GM23338 (cell line): ENCODE results near the gene ADGRB2. TPM values are rescaled to one million over a fixed set of nuclear protein-coding genes. Genes with fewer than 3 reads are reported as not detected.

Source experiments
- ATAC-seq: fragments of 200-7000 bp; cut with Tn5 transposase; 3 replicates; pipeline ENCODE4 v1.9.1; 2020
- DNase-seq: peaks from one replicate; pipeline ENCODE4 v3.0.0-alpha.2; 2015; ENCODE audit warnings: low spot score
- H2AFZ ChIP-seq: fragments of 200-600 bp; sonication (generic); 2 replicates; pipeline ENCODE4 v1.8.0; 2016; ENCODE audit warnings: antibody characterized with exemption, mild to moderate bottlenecking, moderate library complexity
- H3F3A ChIP-seq: fragments of 200-600 bp; sonication (generic); replicated peaks from 2 replicates; pipeline ENCODE4 v1.8.0; 2017; ENCODE audit warnings: antibody characterized with exemption, mixed run types, low read depth
- H3K27ac ChIP-seq: fragments of 200-600 bp; sonication (generic); 2 replicates; pipeline ENCODE4 v1.6.1; 2016; ENCODE audit warnings: low read depth
- H3K27me3 ChIP-seq: fragments of 200-600 bp; sonication (generic); 2 replicates; pipeline ENCODE4 v1.8.0; 2016; ENCODE audit warnings: mild to moderate bottlenecking, mixed run types, moderate library complexity; ENCODE audit not compliant: insufficient read depth
- H3K36me3 ChIP-seq: fragments of 200-600 bp; sonication (generic); 2 replicates; pipeline ENCODE4 v1.8.0; 2016; ENCODE audit warnings: mild to moderate bottlenecking; ENCODE audit not compliant: insufficient read depth
- H3K4me1 ChIP-seq: fragments of 200-600 bp; sonication (generic); 2 replicates; pipeline ENCODE4 v1.8.0; 2016; ENCODE audit warnings: mild to moderate bottlenecking, moderate library complexity; ENCODE audit not compliant: insufficient read depth
- H3K4me2 ChIP-seq: fragments of 200-600 bp; sonication (generic); 2 replicates; pipeline ENCODE4 v1.7.1; 2017; ENCODE audit warnings: mixed run types
- H3K4me3 ChIP-seq: fragments of 200-600 bp; sonication (generic); 2 replicates; pipeline ENCODE4 v1.6.1; 2016; ENCODE audit warnings: mixed run types
- H3K79me2 ChIP-seq: fragments of 200-600 bp; sonication (generic); replicated peaks from 2 replicates; pipeline ENCODE4 v1.8.0; 2017; ENCODE audit warnings: mild to moderate bottlenecking; ENCODE audit not compliant: insufficient read depth
- H3K9me2 ChIP-seq: fragments of 200-600 bp; sonication (generic); 2 replicates; pipeline ENCODE4 v1.8.0; 2017; ENCODE audit not compliant: insufficient read depth
- H4K20me1 ChIP-seq: fragments of 200-600 bp; sonication (generic); replicated peaks from 2 replicates; pipeline ENCODE4 v1.8.0; 2017; ENCODE audit warnings: mild to moderate bottlenecking; ENCODE audit not compliant: insufficient read depth
- H3K27ac Mint-ChIP-seq: 2 replicates; pipeline ENCODE4 v1.8.0; 2020; ENCODE audit warnings: inconsistent platforms, mild to moderate bottlenecking, moderate library complexity, mixed read lengths
- H3K27me3 Mint-ChIP-seq: 3 replicates; pipeline ENCODE4 v1.8.0; 2022; ENCODE audit warnings: low read depth, mild to moderate bottlenecking, moderate library complexity, mixed read lengths, inconsistent platforms; ENCODE audit not compliant: insufficient read depth, poor library complexity
- H3K36me3 Mint-ChIP-seq: 3 replicates; pipeline ENCODE4 v1.8.0; 2021; ENCODE audit warnings: low read depth, mild to moderate bottlenecking, inconsistent platforms, moderate library complexity, mixed read lengths
- H3K4me1 Mint-ChIP-seq: 3 replicates; pipeline ENCODE4 v1.8.0; 2020; ENCODE audit warnings: mild to moderate bottlenecking, inconsistent platforms, mixed read lengths
- H3K4me3 Mint-ChIP-seq: 3 replicates; pipeline ENCODE4 v1.8.0; 2021; ENCODE audit warnings: moderate library complexity, mild to moderate bottlenecking, inconsistent platforms, mixed read lengths
- H3K9me3 Mint-ChIP-seq: 3 replicates; pipeline ENCODE4 v1.8.0; 2020; ENCODE audit warnings: moderate library complexity, mild to moderate bottlenecking, inconsistent platforms, mixed read lengths
- CREB1 ChIP-seq: fragments of 250-450 bp; sonication (Bioruptor Pico); IDR thresholded peaks from 2 replicates; pipeline ENCODE4 v1.5.0; 2020; ENCODE audit warnings: low read depth, mild to moderate bottlenecking, moderate library complexity
- CTCF ChIP-seq, 2 experiments: fragments of 200-600 bp in 1 of 2; sonication (generic) in 1 of 2; conservative IDR thresholded peaks; 2 replicates each; pipeline versions ENCODE4 v1.5.1 to v1.6.1; 2016 to 2017; ENCODE audit warnings: antibody characterized with exemption in 2 of 2, low read depth in 2 of 2, mild to moderate bottlenecking in 2 of 2, moderate library complexity in 1 of 2
- ETS1 ChIP-seq: IDR thresholded peaks from 2 replicates; pipeline ENCODE4 v1.6.1; 2016; ENCODE audit warnings: antibody characterized with exemption
- EZH2 ChIP-seq: fragments of 200-600 bp; sonication (generic); IDR thresholded peaks from one replicate; pipeline ENCODE4 v1.8.0; 2017; ENCODE audit warnings: antibody characterized with exemption, mild to moderate bottlenecking, low read depth; ENCODE audit not compliant: unreplicated experiment
- EZH2phosphoT487 ChIP-seq: fragments of 200-600 bp; sonication (generic); IDR thresholded peaks from one replicate; pipeline ENCODE4 v1.8.1; 2018; ENCODE audit warnings: antibody characterized with exemption; ENCODE audit not compliant: unreplicated experiment
- JUNB ChIP-seq: IDR thresholded peaks from one replicate; pipeline ENCODE4 v1.6.1; 2016; ENCODE audit warnings: antibody characterized with exemption; ENCODE audit not compliant: unreplicated experiment
- NANOG ChIP-seq: IDR thresholded peaks from 2 replicates; pipeline ENCODE4 v1.6.1; 2016; ENCODE audit warnings: antibody characterized with exemption, borderline replicate concordance
- POLR2AphosphoS5 ChIP-seq: IDR thresholded peaks from 2 replicates; pipeline ENCODE4 v1.6.1; 2016; ENCODE audit warnings: antibody characterized with exemption, low read depth
- REST ChIP-seq: IDR thresholded peaks from one replicate; pipeline ENCODE4 v1.6.1; 2018; ENCODE audit warnings: antibody characterized with exemption; ENCODE audit not compliant: unreplicated experiment
- STAT1 ChIP-seq: IDR thresholded peaks from one replicate; pipeline ENCODE4 v1.6.1; 2016; ENCODE audit warnings: antibody characterized with exemption; ENCODE audit not compliant: unreplicated experiment
- ZNF114 ChIP-seq: fragments of 250-450 bp; sonication (Bioruptor Pico); IDR thresholded peaks from 2 replicates; pipeline ENCODE4 v1.5.0; 2020; ENCODE audit warnings: mild to moderate bottlenecking, moderate library complexity
- ZNF331 ChIP-seq: fragments of 250-450 bp; sonication (Bioruptor Pico); IDR thresholded peaks from 2 replicates; pipeline ENCODE4 v1.5.0; 2020; ENCODE audit warnings: low read depth, mild to moderate bottlenecking, moderate library complexity
- polyA plus RNA-seq: library from polyadenylated mRNA; unstranded; fragments of >200 nt; fragmentation: Nextera tagmentation; extraction: Ambion mirVana; gene quantifications from 2 replicates; pipeline ENCODE4 v1.2.1, GENCODE V29; 2016
- total RNA-seq: library from RNA; depleted of rRNA; stranded (reverse); fragments of >200 nt; shearing (Covaris generic); gene quantifications from 2 replicates; pipeline ENCODE4 v1.2.3, GENCODE V29; 2014

Gene ADGRB2
- total and polyA plus RNA-seq, 2 experiments from 2014 or later: 8.0 to 27.8 TPM

- no peak for TF ChIP-seq CTCF (conservative IDR thresholded peaks at IDR 0.05; ENCODE audit: low read depth in 2 of 2)
- TF ChIP-seq ZNF331 (CRISPR knock-in tag): no peak
- no peak for TF ChIP-seq EZH2
- no peak for TF ChIP-seq ZNF114 (CRISPR knock-in tag)
- TF ChIP-seq POLR2AphosphoS5: no peak
- TF ChIP-seq NANOG: no peak
- no peak for TF ChIP-seq CREB1 (CRISPR knock-in tag)
- no peak for TF ChIP-seq JUNB
Measured at GRCh38 chr1:31755197-31755611, 8.9 kb downstream of the ADGRB2 start (continued).

GRCh38 chr1:31754397-31754796 lies 9.7 kb downstream of the ADGRB2 start:
- Histone ChIP-seq H3K27ac (no peak overlapping the region), H3K4me3 (no peak overlapping the region), H2AFZ (no peak overlapping the region), H3K4me1 (peaks cover 25% of the 10 kb centered on the region), H3K36me3 (no peaks in the 10 kb centered on the region), H3K9me2 (no peaks in the 10 kb centered on the region), H3K4me2 (no peak overlapping the region), H3K79me2 (peaks cover 13% of the 10 kb centered on the region; the same call in 1 of the 2 replicates), H4K20me1 (peaks cover 1% of the 10 kb centered on the region; the same call in 1 of the 2 replicates), H3K27me3 (no peaks in the 10 kb centered on the region), H3F3A (peaks cover 4% of the 10 kb centered on the region; the same call in 1 of the 2 replicates)
- H3K9me3 Mint-ChIP-seq: no peaks in the 10 kb centered on the region; the same call in 2 of the 3 replicates
- no peak overlapping the region for H3K4me3 Mint-ChIP-seq
- no peak for DNase-seq
- peaks cover 56% of the 10 kb centered on the region for H3K4me1 Mint-ChIP-seq
- ATAC-seq: no peak
- no peak overlapping the region for H3K27ac Mint-ChIP-seq
- no peak for TF ChIP-seq ZNF331 (CRISPR knock-in tag)
- TF ChIP-seq JUNB: no peak
- TF ChIP-seq CTCF (conservative IDR thresholded peaks at IDR 0.05; ENCODE audit: low read depth in 2 of 2): no peak
- TF ChIP-seq NANOG: no peak
- H3K27me3 Mint-ChIP-seq: peaks cover 15% of the 10 kb centered on the region
- no peaks in the 10 kb centered on the region; the same call in 2 of the 3 replicates for H3K36me3 Mint-ChIP-seq

- H3K9me3 Mint-ChIP-seq: no peaks in the 10 kb centered on the region; the same call in 2 of the 3 replicates
- no peak for DNase-seq
- H3K27me3 Mint-ChIP-seq: peaks cover 15% of the 10 kb centered on the region
- Histone ChIP-seq H3K4me3 (no peak overlapping the region), H3K9me2 (no peaks in the 10 kb centered on the region), H2AFZ (no peak overlapping the region), H3K4me1 (peaks cover 19% of the 10 kb centered on the region), H3K79me2 (peaks cover 9% of the 10 kb centered on the region; the same call in 1 of the 2 replicates), H3K4me2 (no peak overlapping the region), H4K20me1 (no peaks in the 10 kb centered on the region), H3K27ac (no peak overlapping the region), H3K36me3 (no peaks in the 10 kb centered on the region), H3K27me3 (no peaks in the 10 kb centered on the region), H3F3A (peaks cover 4% of the 10 kb centered on the region; the same call in 1 of the 2 replicates)
- no peak for ATAC-seq
- H3K36me3 Mint-ChIP-seq: no peaks in the 10 kb centered on the region; the same call in 2 of the 3 replicates
- TF ChIP-seq NANOG (no peak), POLR2AphosphoS5 (no peak), EZH2 (no peak), JUNB (no peak), ETS1 (no peak), ZNF331 (CRISPR knock-in tag) (no peak), STAT1 (no peak), REST (no peak), ZNF114 (CRISPR knock-in tag) (no peak), EZH2phosphoT487 (no peak)
- H3K4me3 Mint-ChIP-seq: no peak overlapping the region
- H3K27ac Mint-ChIP-seq: no peak overlapping the region
- H3K4me1 Mint-ChIP-seq: peaks cover 51% of the 10 kb centered on the region
Measured at GRCh38 chr1:31753707-31754349, 10.3 kb downstream of the ADGRB2 start.
